Colonic mucosa (tissue), 4 donors: Measurements from ENCODE around the gene IFT80. TPM values are rescaled to one million over a fixed set of nuclear protein-coding genes. Genes with fewer than 3 reads are reported as not detected.
"Not testable (repeated sequence)": the region's sequence is repeated elsewhere in the genome, so short reads cannot be mapped to it uniquely, and the experiment has no call there.

Source experiments
- DNase-seq: peaks from one replicate; pipeline ENCODE4 v3.0.0-alpha.2; 2020
- H3K27ac ChIP-seq: fragments of 200-600 bp; one replicate; pipeline ENCODE4 v1.8.0; 2021
- H3K27me3 ChIP-seq: fragments of 200-600 bp; one replicate; pipeline ENCODE4 v1.8.0; 2021
- H3K36me3 ChIP-seq: fragments of 200-600 bp; one replicate; pipeline ENCODE4 v1.8.0; 2021
- H3K4me1 ChIP-seq: fragments of 200-600 bp; one replicate; pipeline ENCODE4 v1.8.0; 2021; ENCODE audit warnings: mild to moderate bottlenecking
- H3K4me3 ChIP-seq: fragments of 200-600 bp; one replicate; pipeline ENCODE4 v1.8.0; 2021
- H3K9ac ChIP-seq, 2 donors: one replicate each; pipeline ENCODE4 v1.7.0; 2013; ENCODE audit warnings: control low read depth in 2 of 2, low read depth in 2 of 2, low read length in 2 of 2
- H3K9me3 ChIP-seq: fragments of 200-600 bp; one replicate; pipeline ENCODE4 v1.8.0; 2021
- intact Hi-C: fragments of 100-400 bp; cut with DNase I; formaldehyde crosslinking; loops from one replicate; pipeline ENCODE4 v1.14.1; 2022
- total RNA-seq, 2 donors: library from RNA; stranded (reverse); fragmentation: NEBNext Ultra II Directional in 1 of 2; extraction: Animal tissue kit (Norgen Biotek cat#: 25700) in 1 of 2; gene quantifications; one replicate each; pipeline ENCODE4 v1.2.1, GENCODE V29; 2021
- TF ChIP-seq, protein P1 (sequence below): fragments of 200-600 bp; IDR thresholded peaks from one replicate; pipeline ENCODE4 v1.8.0; 2022; ENCODE audit warnings: antibody characterized with exemption, mild to moderate bottlenecking
- donor health status: healthy.
- donor health status: DM: no; HTN: no; CAD: no.
- donor health status: DM: no; HTN: no; CAD: no.

The IFT80 gene
- total RNA-seq, 2 donors from 2014 or later: 13.1 to 13.8 TPM

DNA sequence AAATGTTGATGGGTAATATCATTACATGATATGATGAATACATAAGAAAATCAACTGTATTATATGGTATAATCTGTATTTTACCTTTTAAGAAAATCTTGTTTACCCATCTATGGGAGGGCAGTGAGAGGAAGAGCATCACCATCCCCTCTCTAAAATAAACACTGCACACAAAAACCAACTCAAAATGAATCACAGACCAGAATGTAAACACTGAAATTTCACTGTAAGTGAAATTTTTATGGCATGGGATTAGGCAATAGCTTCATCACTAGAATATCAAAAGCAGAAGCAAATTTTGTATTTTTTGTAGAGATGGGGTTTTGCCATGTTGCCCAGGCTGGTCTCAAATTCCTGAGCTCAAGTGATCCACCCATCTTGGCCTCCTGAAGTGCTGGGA lies 26.2 kb downstream of the IFT80 start:
- Histone ChIP-seq H3K27ac (no peak overlapping the region), H3K9ac (no peak overlapping the region), H3K4me3 (no peak overlapping the region), H3K4me1 (no peaks in the 10 kb centered on the region), H3K9me3 (no peaks in the 10 kb centered on the region), H3K36me3 (no peaks in the 10 kb centered on the region), H3K27me3 (no peaks in the 10 kb centered on the region)
- TF ChIP-seq, protein P1, sequence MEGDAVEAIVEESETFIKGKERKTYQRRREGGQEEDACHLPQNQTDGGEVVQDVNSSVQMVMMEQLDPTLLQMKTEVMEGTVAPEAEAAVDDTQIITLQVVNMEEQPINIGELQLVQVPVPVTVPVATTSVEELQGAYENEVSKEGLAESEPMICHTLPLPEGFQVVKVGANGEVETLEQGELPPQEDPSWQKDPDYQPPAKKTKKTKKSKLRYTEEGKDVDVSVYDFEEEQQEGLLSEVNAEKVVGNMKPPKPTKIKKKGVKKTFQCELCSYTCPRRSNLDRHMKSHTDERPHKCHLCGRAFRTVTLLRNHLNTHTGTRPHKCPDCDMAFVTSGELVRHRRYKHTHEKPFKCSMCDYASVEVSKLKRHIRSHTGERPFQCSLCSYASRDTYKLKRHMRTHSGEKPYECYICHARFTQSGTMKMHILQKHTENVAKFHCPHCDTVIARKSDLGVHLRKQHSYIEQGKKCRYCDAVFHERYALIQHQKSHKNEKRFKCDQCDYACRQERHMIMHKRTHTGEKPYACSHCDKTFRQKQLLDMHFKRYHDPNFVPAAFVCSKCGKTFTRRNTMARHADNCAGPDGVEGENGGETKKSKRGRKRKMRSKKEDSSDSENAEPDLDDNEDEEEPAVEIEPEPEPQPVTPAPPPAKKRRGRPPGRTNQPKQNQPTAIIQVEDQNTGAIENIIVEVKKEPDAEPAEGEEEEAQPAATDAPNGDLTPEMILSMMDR: no peak
- intact Hi-C loops: no loop called here
- DNase-seq: no peak

DNA sequence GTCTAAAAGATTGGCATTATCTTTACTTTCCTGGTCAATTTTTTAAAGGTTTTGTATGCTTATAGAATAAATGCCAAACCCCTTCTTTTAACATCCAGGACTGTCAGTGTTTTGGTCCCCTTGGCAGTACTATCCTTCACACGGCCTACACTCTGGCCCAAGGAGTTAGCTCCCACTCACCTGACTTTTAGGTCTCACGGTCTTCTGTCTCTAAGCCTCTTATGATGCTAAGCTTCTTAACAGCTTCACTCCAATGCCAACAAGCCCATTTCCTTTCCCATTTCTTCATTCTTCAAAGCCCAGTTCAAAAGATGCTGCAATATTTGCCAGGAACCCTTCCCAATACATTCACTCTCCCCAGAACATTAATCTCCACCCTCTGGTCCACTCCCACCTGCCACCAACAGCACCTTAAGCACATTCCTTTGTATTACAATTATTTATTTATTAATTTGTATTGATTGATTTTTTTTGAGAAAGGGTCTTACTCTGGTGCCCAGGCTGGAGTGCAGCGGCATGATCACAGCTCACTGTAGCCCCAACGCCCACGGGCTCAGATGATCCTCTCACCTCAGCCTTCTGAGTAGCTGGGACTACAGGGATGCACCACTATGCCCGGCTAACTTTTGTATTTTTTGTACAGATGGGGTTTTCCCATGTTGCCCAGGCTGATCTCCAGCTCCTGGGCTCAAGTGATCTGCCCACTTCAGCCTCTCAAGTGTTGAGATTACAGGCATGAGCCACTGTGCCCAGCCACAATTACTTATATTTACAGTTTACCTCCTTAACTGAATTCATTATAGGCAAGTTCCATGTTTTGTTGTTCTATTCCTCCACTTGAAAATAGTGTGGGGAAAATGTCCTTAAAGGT lies 27.8 kb downstream of the IFT80 start:
- no peak overlapping the region for H3K4me3 ChIP-seq
- TF ChIP-seq, protein P1: no peak
- H3K36me3 ChIP-seq: no peaks in the 10 kb centered on the region
- H3K4me1 ChIP-seq: no peaks in the 10 kb centered on the region
- no peak overlapping the region for H3K9ac ChIP-seq
- no peak for DNase-seq
- H3K9me3 ChIP-seq: no peaks in the 10 kb centered on the region
- intact Hi-C loops: no loop called here
- H3K27me3 ChIP-seq: no peaks in the 10 kb centered on the region
- no peak overlapping the region for H3K27ac ChIP-seq

GRCh38 chr3:160369784-160370183 lies 29.2 kb downstream of the IFT80 start:
- TF ChIP-seq, protein P1: no peak
- H3K36me3 ChIP-seq: no peaks in the 10 kb centered on the region
- no peaks in the 10 kb centered on the region for H3K4me1 ChIP-seq
- H3K4me3 ChIP-seq: no peak overlapping the region
- no peaks in the 10 kb centered on the region for H3K27me3 ChIP-seq
- no peaks in the 10 kb centered on the region for H3K9me3 ChIP-seq
- H3K27ac ChIP-seq: no peak overlapping the region
- intact Hi-C loops: no loop called here
- DNase-seq: no peak
- no peak overlapping the region for H3K9ac ChIP-seq

GRCh38 chr3:160368804-160369203 lies 30.2 kb downstream of the IFT80 start:
- TF ChIP-seq, protein P1: no peak
- Histone ChIP-seq H3K4me1 (no peaks in the 10 kb centered on the region), H3K36me3 (no peaks in the 10 kb centered on the region), H3K27me3 (no peaks in the 10 kb centered on the region), H3K27ac (no peak overlapping the region), H3K9me3 (no peaks in the 10 kb centered on the region), H3K9ac (no peak overlapping the region), H3K4me3 (no peak overlapping the region)
- no peak for DNase-seq
- intact Hi-C loops: no loop called here

GRCh38 chr3:160365869-160366522 lies 33.0 kb downstream of the IFT80 start:
- H3K4me1 ChIP-seq: no peaks in the 10 kb centered on the region
- intact Hi-C loops: no loop called here
- no peaks in the 10 kb centered on the region for H3K36me3 ChIP-seq
- H3K27ac ChIP-seq: no peak overlapping the region
- DNase-seq: no peak
- no peaks in the 10 kb centered on the region for H3K27me3 ChIP-seq
- H3K9ac ChIP-seq: no peak overlapping the region
- TF ChIP-seq, protein P1: no peak
- no peak overlapping the region for H3K4me3 ChIP-seq
- no peaks in the 10 kb centered on the region for H3K9me3 ChIP-seq

DNA sequence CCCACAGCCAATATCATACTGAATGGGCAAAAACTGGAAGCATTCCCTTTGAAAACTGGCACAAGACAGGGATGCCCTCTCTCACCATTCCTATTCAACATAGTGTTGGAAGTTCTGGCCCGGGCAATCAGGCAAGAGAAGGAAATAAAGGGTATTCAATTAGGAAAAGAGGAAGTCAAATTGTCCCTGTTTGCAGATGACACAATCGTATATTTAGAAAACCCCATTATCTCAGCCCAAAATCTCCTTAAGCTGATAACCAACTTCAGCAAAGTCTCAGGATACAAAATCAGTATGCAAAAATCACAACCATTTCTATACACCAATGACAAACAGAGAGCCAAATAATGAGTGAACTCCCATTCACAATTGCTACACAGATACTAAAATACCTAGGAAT lies 36.1 kb downstream of the IFT80 start:
- H3K4me3 ChIP-seq, H3K27ac ChIP-seq, H3K27me3 ChIP-seq, H3K4me1 ChIP-seq, intact Hi-C loops, H3K36me3 ChIP-seq, H3K9ac ChIP-seq, DNase-seq, H3K9me3 ChIP-seq: not testable (repeated sequence)
